NT2/D1 (cell line): Measurements from ENCODE around the gene SDHAF2.

Experiments
- SUZ12 ChIP-seq: IDR thresholded peaks from 2 replicates; pipeline ENCODE4 v1.6.1; 2011; ENCODE audit not compliant: insufficient read length, insufficient read depth; ENCODE audit errors: extremely low read depth
- ZNF274 ChIP-seq: IDR thresholded peaks from 2 replicates; pipeline ENCODE4 v1.6.1; 2011; ENCODE audit warnings: mild to moderate bottlenecking, low read depth, low read length

- TF ChIP-seq ZNF274: no peak
- TF ChIP-seq SUZ12: no peak
Measured at GRCh38 chr11:61401173-61401572, 28.8 kb upstream of the SDHAF2 start.
